ENCODE measurements around the gene SYT8.

The SYT8 gene

DNA sequence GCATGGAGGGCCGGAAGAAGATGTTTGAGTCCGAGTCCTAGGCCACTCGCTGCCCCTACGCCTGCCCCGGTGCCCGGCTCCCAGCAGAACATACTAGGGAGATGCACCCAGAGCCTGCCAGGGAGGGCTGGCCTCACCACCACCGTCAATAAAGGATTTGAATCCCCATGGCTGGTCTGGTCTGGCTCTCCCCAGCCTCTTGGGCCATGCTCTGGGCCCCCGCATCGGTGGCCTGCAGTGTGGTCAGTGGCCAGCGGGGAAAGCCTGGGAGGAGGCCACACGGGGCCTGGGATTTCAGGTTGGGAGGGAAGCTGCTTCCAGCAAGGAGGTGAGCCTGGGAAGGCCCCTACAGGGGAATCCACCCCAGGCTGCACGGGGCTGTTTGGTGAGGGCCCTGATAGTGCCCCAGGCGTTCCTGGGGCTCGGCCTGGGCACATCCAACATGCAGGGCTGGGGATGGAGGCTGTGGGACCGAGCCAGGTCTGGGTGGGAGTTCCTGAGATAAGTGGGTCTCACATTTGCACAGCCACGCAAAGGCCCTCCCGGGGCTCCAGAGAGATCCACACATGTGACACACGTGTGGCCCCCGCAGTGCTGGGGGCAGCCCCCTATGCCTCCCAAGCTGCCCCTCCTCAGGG, 6.8 kb downstream of the SYT8 start:
- Histone ChIP-seq H3K4me3 (ENCODE audit: low read length in 2 of 2) (no peak overlapping the region), H3K9me3 (ENCODE audit: control insufficient read depth in 2 of 2, low read length in 2 of 2) (no peaks in the 10 kb centered on the region), H3K36me3 (ENCODE audit: control insufficient read depth in 2 of 2, insufficient read depth in 2 of 2, low read length in 2 of 2) (no peaks in the 10 kb centered on the region), H3K27me3 (ENCODE audit: control insufficient read depth in 1 of 2, insufficient read depth in 2 of 2, low read length in 2 of 2) (no peaks in the 10 kb centered on the region), H3K4me1 (ENCODE audit: control insufficient read depth, insufficient read depth, low read length) (peaks cover 3% of the 10 kb centered on the region), H3K27ac (ENCODE audit: low read length) (no peak overlapping the region), H3K9ac (ENCODE audit: low read length in 2 of 2) (no peak overlapping the region)

DNA sequence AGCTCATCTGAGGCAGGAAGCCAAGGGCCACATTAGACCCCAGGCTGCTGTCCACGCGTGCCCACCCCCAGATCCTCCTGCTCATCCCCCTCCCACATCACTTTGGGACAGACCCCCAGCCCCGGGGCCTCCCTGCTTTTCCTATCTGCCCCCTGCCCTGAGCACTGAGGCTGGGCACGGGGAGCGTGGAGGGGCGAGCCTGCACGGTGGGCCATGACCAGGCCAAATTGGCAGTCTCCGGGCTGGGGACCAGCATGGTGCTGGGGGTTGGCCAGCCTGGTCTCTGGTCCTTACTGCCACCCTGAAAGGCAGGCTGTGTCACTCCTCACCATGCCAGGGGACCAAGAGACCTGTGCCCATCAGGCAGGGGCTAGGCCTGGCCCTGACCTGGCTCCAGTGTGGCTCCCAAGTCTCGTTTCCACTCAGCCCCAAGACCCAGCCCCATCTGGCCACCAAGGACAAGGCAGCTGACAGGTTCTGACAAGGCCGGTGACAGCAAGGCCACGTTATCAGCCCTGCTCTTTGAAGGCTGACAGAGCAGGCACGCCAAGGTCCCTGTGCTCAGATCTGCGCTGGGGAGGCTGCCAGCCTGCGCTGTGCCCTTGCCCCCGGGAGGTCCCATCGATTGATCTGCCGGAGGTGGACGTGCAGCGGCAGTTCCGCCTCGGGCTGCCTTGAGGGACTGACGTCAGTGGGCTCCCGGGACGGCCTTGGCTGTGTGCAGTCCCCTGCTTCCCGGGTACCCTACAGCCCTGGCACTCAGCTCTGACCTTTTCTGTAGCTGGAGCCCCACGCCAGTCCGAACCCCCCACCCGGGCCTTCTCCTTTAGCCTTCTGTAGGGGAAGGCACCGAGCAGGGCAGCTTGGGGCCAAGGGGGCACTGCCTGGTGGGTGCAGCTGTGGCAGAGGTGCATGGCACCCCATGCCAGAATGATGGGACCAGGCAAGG, 7.6 kb downstream of the SYT8 start:
- no peak overlapping the region for H3K27ac ChIP-seq (ENCODE audit: low read length)
- no peaks in the 10 kb centered on the region for H3K36me3 ChIP-seq (ENCODE audit: control insufficient read depth in 2 of 2, insufficient read depth in 2 of 2, low read length in 2 of 2)
- no peak overlapping the region for H3K4me3 ChIP-seq (ENCODE audit: low read length in 2 of 2)
- no peaks in the 10 kb centered on the region for H3K27me3 ChIP-seq (ENCODE audit: control insufficient read depth in 1 of 2, insufficient read depth in 2 of 2, low read length in 2 of 2)
- no peaks in the 10 kb centered on the region for H3K9me3 ChIP-seq (ENCODE audit: control insufficient read depth in 2 of 2, low read length in 2 of 2)
- peaks cover 3% of the 10 kb centered on the region for H3K4me1 ChIP-seq (ENCODE audit: control insufficient read depth, insufficient read depth, low read length)
- no peak overlapping the region for H3K9ac ChIP-seq (ENCODE audit: low read length in 2 of 2)

DNA sequence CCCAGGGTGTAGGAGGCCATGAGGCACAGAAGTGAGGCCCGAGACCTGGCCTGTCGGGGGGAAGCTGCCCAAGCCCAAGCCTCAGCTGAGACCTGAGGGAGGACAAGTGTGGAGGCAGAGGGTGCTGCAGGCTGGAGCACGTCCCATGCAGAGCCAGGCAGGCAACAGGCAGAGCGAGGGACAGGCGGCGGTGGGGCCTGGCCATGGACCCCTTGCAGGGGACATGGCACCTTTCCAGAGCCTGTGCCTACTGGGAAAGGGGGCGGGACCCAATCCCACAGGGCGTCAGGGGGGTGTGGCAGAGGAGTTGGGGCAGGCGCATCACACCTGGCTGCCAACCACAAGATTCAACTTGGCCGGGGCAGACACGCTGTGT, 8.3 kb downstream of the SYT8 start:
- Histone ChIP-seq H3K27me3 (ENCODE audit: control insufficient read depth in 1 of 2, insufficient read depth in 2 of 2, low read length in 2 of 2) (no peaks in the 10 kb centered on the region), H3K9me3 (ENCODE audit: control insufficient read depth in 2 of 2, low read length in 2 of 2) (no peaks in the 10 kb centered on the region), H3K4me1 (ENCODE audit: control insufficient read depth, insufficient read depth, low read length) (peaks cover 3% of the 10 kb centered on the region), H3K9ac (ENCODE audit: low read length in 2 of 2) (no peak overlapping the region), H3K4me3 (ENCODE audit: low read length in 2 of 2) (no peak overlapping the region), H3K36me3 (ENCODE audit: control insufficient read depth in 2 of 2, insufficient read depth in 2 of 2, low read length in 2 of 2) (no peaks in the 10 kb centered on the region), H3K27ac (ENCODE audit: low read length) (no peak overlapping the region)

DNA sequence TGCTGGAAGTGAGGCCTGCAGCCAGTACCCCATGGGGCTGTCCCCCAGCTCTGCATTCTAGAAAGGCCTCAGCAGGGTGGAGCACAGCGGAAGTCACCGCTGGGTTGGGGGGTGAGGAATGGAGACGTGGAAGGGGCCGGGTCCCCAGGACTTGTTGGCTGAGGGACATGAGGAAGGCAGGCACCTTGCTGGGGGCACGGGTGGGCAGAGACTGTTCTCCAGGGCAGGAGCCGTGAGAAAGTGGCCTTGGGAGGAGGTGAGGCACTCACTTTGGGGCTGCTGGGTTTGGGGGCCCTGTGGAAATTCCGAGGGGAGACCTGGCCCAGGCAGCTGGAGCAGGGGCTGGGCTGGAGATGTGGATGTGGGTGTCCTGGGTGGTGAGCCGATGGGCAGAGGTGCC, 9.0 kb downstream of the SYT8 start:
- Histone ChIP-seq H3K27ac (ENCODE audit: low read length) (no peak overlapping the region), H3K9ac (ENCODE audit: low read length in 2 of 2) (no peak overlapping the region)

DNA sequence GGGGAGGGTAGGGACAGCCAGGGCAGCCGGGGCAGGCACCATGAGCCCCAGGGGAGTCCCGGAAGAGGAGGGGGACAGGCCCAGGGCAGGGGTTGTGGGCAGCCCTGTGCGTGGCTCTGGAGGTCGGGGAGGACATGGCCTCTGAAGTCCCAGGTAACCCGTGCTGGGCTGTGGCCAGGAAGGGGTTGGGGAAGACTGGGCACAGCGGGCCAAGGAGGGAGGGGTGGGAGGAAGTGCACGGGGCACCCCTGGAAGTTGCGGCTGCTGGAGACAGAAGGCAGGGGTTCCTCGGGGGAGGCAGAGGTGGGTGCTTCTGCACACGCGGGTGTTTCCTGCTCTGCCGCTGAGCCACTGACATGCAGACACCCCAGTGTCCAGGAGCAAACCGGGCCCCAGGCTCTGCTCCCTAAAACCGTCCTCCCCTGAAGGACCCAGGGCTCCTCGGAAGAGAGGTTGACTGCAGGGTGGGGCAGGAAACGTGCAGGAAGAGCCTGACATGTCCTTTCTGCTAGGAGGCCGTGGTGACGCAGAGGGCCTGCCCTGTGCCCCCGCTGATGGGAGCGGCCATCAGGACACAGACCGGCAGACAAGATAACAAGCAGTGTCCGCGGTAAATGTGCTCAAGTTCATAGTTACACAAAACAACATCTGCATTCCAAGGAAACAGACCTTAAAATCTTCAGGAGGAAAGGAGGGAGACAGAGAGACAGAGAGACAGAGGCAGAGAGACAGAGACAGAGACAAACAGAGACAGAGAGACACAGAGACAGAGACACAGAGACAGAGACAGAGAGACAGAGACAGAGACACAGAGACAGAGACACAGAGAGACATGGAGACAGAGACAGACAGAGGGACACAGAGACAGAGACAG, 9.7 kb downstream of the SYT8 start:
- Histone ChIP-seq H3K4me3 (ENCODE audit: low read length in 2 of 2) (no peak overlapping the region), H3K4me1 (ENCODE audit: control insufficient read depth, insufficient read depth, low read length) (no peaks in the 10 kb centered on the region), H3K36me3 (ENCODE audit: control insufficient read depth in 2 of 2, insufficient read depth in 2 of 2, low read length in 2 of 2) (no peaks in the 10 kb centered on the region), H3K27ac (ENCODE audit: low read length) (no peak overlapping the region), H3K27me3 (ENCODE audit: control insufficient read depth in 1 of 2, insufficient read depth in 2 of 2, low read length in 2 of 2) (no peaks in the 10 kb centered on the region), H3K9ac (ENCODE audit: low read length in 2 of 2) (no peak overlapping the region), H3K9me3 (ENCODE audit: control insufficient read depth in 2 of 2, low read length in 2 of 2) (no peaks in the 10 kb centered on the region)

More for the DNA sequence above, 9.0 kb downstream of the SYT8 start:
- H3K27me3 ChIP-seq (ENCODE audit: control insufficient read depth in 1 of 2, insufficient read depth in 2 of 2, low read length in 2 of 2) = no peaks in the 10 kb centered on the region
- no peaks in the 10 kb centered on the region for H3K4me1 ChIP-seq (ENCODE audit: control insufficient read depth, insufficient read depth, low read length)
- H3K4me3 ChIP-seq (ENCODE audit: low read length in 2 of 2) = no peak overlapping the region
- H3K36me3 ChIP-seq (ENCODE audit: control insufficient read depth in 2 of 2, insufficient read depth in 2 of 2, low read length in 2 of 2) = no peaks in the 10 kb centered on the region
- no peaks in the 10 kb centered on the region for H3K9me3 ChIP-seq (ENCODE audit: control insufficient read depth in 2 of 2, low read length in 2 of 2)

DNA sequence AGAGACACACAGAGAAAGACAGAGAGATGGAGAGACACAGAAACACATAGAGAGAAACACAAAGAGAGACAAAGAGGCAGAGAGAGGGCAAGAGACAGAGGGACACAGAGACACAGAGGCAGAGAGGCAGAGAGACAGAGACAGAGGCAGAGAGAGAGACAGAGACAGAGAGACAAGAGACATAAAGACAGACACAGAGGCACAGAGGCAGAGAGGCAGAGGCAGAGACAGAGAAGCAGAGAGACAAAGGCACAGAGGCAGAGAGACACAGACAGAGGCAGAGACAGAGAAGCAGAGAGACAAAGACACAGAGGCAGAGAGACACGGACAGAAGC, 10.3 kb downstream of the SYT8 start:
- H3K27ac ChIP-seq (ENCODE audit: low read length) = no peak overlapping the region
- H3K36me3 ChIP-seq (ENCODE audit: control insufficient read depth in 2 of 2, insufficient read depth in 2 of 2, low read length in 2 of 2) = no peaks in the 10 kb centered on the region
- no peak overlapping the region for H3K9ac ChIP-seq (ENCODE audit: low read length in 2 of 2)
- H3K4me3 ChIP-seq (ENCODE audit: low read length in 2 of 2) = no peak overlapping the region
- H3K9me3 ChIP-seq (ENCODE audit: control insufficient read depth in 2 of 2, low read length in 2 of 2) = no peaks in the 10 kb centered on the region
- H3K27me3 ChIP-seq (ENCODE audit: control insufficient read depth in 1 of 2, insufficient read depth in 2 of 2, low read length in 2 of 2) = no peaks in the 10 kb centered on the region
- no peaks in the 10 kb centered on the region for H3K4me1 ChIP-seq (ENCODE audit: control insufficient read depth, insufficient read depth, low read length)

DNA sequence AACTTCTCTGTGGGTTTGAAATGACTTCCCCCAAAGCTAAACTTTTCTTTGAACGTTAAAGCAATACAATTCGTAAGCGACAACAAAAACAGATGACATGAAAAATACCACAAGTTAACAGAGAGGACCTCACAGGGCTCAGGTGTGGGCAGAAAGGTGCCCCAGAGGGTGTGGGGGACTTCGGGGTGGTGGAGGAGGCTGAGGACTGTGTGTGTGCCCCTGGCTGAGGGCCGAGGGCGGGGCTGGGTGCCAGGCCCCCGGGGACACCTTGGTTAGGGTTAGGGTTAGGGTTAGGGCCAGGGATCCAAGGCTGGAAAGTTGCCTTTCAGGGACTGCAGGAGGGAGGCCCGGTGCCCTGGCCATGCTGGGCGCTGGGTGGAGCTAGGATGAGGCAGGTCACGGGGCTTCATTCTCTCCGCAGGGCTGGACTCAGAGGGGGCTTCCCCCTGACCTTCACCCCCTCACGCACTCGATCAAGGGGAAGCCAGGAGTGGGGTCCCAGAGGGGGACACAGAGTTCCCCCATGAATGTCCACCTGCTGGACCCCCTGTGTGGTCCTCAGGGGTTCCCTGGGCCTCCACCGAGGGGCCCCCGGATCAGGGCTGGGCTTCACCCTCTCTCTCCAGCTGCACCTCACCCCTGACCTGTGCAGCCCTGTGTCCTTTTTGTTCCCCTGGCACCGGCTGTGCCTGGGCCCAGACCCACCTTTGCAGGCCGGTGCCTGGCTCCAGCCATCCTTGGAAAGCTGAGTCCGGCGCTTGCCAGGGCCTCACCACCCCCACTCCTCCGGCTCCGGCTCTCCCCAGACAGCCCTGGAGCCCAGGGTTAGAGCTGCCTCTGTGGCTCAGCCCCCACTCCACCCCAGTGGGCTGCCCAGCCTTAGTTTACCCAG, 11.0 kb downstream of the SYT8 start:
- Histone ChIP-seq H3K4me3 (ENCODE audit: low read length in 2 of 2) (no peak overlapping the region), H3K27ac (ENCODE audit: low read length) (no peak overlapping the region), H3K27me3 (ENCODE audit: control insufficient read depth in 1 of 2, insufficient read depth in 2 of 2, low read length in 2 of 2) (no peaks in the 10 kb centered on the region), H3K9me3 (ENCODE audit: control insufficient read depth in 2 of 2, low read length in 2 of 2) (no peaks in the 10 kb centered on the region), H3K9ac (ENCODE audit: low read length in 2 of 2) (no peak overlapping the region), H3K36me3 (ENCODE audit: control insufficient read depth in 2 of 2, insufficient read depth in 2 of 2, low read length in 2 of 2) (no peaks in the 10 kb centered on the region), H3K4me1 (ENCODE audit: control insufficient read depth, insufficient read depth, low read length) (no peaks in the 10 kb centered on the region)

DNA sequence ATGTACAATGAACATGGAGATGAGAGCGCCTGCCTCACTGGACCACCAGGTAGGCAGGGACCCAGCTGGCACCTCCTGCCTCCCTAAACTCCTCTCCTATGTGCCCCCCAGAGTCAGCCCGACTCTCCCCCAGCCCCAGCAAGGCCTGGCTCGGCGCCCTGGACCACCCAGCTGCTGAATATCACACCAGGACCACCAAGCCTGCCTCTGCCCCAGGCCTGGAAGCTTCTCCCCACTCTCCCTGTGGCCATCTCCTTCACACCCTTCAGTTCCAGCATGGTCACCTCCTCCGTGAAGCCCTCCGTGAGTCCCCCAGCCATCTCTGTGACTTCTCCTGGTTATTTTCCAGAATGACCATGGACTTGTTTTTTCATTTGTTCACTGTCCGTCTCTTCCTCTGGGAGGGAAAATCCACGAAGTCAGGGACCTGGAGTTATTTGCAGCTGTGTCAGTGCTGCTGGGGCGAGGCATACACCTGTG, 11.7 kb downstream of the SYT8 start:
- no peaks in the 10 kb centered on the region for H3K27me3 ChIP-seq (ENCODE audit: control insufficient read depth in 1 of 2, insufficient read depth in 2 of 2, low read length in 2 of 2)
- H3K36me3 ChIP-seq (ENCODE audit: control insufficient read depth in 2 of 2, insufficient read depth in 2 of 2, low read length in 2 of 2) = no peaks in the 10 kb centered on the region
- no peaks in the 10 kb centered on the region for H3K4me1 ChIP-seq (ENCODE audit: control insufficient read depth, insufficient read depth, low read length)
- no peak overlapping the region for H3K4me3 ChIP-seq (ENCODE audit: low read length in 2 of 2)
- H3K9me3 ChIP-seq (ENCODE audit: control insufficient read depth in 2 of 2, low read length in 2 of 2) = no peaks in the 10 kb centered on the region
- H3K27ac ChIP-seq (ENCODE audit: low read length) = no peak overlapping the region
- no peak overlapping the region for H3K9ac ChIP-seq (ENCODE audit: low read length in 2 of 2)

DNA sequence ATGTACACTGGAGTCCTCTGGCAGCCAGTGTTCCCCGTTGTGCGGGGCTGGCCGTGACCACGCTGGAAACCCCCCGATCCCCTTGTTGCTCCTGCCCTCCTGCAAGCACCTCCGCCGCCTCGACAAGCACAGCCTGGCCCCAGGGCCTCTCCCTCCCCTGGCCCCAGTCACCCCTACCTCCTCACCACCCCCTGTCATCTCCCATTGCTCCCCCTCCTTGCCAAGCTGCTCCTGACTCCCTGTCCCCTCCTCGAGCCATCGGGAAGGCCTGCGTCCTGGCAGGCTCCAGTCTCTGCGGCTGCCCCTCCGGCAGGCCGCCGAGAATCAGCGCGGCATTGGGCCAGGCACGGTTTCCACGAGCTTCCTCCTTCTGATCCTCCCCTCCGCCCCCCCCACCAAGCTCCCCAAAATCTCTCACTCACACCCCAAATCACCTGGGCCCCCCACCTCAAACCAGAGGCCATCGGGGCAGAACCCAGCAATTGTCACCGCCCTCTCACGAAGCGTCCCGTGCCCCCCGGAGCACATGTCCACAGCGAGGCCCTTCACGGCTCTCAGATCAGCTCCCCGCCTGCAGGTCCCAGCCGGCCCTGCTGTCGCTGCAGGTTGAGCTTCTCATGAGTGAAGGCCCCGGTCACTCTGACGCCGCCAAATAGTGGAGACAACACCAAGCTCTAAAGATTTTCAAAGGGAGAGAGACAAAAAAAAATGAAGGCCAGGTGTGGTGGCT, 12.4 kb downstream of the SYT8 start:
- H3K27ac ChIP-seq (ENCODE audit: low read length) = no peak overlapping the region
- no peaks in the 10 kb centered on the region for H3K27me3 ChIP-seq (ENCODE audit: control insufficient read depth in 1 of 2, insufficient read depth in 2 of 2, low read length in 2 of 2)
- H3K9me3 ChIP-seq (ENCODE audit: control insufficient read depth in 2 of 2, low read length in 2 of 2) = no peaks in the 10 kb centered on the region
- H3K4me3 ChIP-seq (ENCODE audit: low read length in 2 of 2) = no peak overlapping the region
- no peaks in the 10 kb centered on the region for H3K4me1 ChIP-seq (ENCODE audit: control insufficient read depth, insufficient read depth, low read length)
- no peak overlapping the region for H3K9ac ChIP-seq (ENCODE audit: low read length in 2 of 2)
- no peaks in the 10 kb centered on the region for H3K36me3 ChIP-seq (ENCODE audit: control insufficient read depth in 2 of 2, insufficient read depth in 2 of 2, low read length in 2 of 2)
